ENCODE results near the gene THSD4.

Gene THSD4

DNA sequence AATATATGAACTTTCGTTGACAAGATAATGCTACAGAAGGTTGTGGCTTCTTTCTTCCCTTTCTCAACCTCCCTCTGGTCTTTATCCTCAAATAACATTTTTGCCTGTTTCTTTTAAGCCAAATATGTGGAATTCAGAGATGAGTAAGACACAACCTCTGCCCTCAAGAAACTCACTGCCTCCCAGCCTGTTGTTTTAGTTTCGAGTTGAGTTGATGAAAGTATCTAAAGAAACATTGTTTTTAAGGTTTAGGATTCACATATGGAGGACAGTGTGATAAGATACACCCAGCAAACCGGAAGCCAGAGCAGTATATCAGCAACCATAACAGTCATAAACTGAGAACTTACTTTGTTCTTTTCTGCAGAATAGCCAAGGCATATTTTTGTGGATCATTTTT is 218.6 kb downstream of the THSD4 start:
- DNase-seq: no peak

DNA sequence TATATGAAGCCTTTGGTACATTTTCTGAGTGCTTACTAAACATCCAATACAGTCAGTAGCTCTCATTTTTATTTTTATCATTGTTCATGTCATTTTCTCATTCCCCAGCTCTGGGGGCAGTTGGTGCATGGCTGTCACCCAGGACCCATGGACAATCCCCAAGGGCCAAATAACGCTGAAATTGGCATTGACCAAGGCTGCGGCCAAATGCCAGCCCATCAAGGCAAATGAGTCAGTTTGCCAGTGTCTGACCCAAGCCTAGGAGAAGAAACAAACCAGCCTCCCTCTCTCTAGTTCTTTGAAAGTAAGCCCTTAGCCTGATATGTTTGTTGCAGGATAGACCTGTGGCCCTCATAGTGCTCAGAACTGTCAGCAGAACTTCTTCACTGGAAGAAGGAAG is 219.2 kb downstream of the THSD4 start:
- DNase-seq: no peak

DNA sequence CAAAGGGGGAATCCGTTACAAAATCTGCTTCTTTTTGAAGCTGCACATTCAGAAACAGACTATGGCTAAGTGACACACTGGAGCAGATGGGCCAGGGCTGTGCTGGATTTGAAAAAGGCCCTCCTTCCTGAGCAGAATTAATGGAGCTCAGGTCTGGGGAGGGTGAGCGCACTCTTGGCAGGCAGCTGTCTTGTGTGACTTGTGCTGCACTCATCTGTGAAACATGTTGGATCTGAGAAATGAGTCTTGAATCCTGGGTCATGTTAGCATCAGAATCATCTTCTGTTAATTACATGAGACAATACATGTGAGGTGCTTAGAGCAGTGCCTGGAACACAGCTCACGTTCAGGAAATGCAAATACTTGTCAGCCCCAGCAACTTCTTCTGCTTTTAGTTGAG is 219.6 kb downstream of the THSD4 start:
- DNase-seq: no peak

DNA sequence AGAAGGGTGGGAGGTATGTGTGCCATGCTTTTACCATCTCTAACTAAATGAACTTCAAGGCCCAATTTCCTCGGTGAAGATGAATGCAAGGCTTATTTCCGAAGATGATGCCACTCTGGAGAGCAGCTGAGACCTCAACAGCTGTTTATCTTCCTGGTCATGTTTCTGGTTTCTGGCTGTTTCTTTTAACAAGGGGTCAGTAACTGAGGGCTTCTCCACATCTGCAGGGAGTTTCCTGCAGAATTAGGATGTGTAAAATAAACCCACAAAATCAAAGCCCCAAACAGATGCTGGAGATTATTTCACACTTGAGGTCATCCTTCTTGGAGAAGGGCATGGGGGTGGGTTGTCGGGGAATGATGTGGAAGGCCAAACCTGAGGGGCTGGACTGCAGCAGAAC is 220.3 kb downstream of the THSD4 start:
- no peak for DNase-seq

DNA sequence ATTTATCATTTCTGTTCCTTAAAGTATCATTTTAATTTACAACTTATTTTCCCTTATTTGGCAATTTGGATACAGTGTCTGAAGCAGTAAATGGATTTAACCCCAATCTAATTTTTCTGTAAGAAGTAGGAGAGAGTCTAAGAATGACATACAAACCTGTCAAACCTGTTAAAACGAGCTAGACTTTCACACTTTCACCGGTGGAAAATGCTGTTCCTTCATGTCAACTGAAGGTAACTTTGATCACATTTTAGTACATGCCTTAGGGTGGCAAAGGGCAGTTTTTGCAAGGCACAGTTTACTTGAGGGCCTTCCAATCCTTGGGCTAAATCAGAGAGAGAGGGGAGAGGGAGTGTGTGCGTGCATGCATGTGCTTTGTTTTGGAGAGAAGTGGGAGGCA is 221.4 kb downstream of the THSD4 start:
- DNase-seq: no peak

DNA sequence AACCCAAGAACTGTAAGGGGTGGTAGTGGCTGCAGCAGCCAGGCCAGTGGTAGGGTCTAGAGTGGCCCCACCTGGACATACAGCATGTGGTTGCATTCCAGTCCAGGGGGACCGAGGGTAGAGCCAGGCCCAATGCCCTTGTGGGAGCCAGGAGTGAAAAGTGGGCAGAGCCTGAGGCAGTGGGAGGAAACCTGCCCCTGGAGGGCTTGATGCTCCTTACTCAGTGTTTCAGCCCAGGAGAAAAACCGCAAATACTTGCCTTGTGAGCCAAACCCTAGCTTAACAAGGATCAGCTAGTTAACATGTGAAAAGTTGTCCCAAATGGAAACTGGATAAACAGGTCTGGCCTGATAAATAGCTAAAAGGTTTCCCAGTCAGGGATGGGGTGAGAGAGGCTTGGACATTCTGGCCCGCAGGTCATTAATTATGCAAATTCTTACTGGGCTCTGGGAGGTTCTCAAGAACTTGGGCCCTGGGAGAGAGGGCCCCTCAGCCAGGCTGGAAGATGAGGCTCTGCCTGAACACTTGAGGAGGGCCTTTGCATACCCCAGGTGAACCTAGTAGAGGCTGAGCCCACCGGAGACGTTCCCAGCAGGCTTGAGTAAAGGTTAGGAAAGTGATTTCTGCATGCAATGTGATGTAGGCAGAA is 222.1 kb downstream of the THSD4 start:
- no peak for DNase-seq

DNA sequence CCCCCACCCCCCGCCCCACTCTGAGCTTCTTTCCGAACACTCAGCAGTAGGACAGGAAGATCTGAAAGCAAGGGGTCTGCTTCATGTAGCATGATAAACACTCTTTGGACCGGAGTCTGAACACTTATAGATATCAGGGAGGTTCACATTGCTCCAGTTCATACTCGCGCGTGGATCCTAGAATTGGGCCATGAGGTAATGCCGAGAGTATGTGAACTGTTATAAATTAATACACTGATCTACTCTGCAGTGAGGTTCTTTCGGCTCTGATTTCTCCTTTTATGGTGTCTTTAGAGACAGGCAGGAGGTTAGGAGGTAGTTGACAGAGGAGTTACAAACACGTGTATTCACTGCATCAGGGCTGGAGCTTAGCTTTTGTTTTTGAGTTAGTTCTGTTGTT is 223.0 kb downstream of the THSD4 start:
- no peak for DNase-seq

DNA sequence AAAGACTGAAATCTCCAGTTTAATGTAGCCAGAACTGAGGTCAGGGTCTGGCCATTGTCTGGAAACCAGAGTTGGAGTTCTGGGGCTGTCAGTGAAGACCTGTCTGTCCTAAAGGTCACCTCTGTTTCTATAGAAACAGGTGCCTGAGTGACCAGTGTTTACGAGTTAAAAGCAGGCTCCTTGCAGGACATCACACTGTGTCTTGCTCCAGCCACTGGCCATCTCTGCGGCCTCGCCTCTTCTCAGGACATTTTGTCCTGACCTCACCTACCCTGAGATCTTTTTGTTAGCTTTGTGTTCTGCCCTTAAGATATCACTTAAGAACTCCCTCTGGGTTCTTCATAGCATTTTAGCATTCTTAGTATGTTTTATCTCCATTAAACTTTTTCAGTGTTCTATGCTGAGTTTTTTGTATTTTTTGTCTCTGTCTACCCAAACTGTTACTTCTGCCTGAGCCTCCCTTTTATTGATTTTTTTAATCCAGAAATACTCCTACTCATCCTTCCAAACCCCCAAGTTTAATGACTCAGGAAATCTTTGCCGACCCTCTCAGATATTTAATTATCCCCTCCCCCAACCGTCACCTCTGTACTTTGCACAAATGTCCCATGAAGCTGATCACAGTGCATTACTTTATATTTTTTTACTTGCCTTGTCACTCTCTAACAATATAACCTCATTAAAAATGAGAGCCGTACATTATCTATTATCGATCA is 223.7 kb downstream of the THSD4 start:
- DNase-seq: no peak

DNA sequence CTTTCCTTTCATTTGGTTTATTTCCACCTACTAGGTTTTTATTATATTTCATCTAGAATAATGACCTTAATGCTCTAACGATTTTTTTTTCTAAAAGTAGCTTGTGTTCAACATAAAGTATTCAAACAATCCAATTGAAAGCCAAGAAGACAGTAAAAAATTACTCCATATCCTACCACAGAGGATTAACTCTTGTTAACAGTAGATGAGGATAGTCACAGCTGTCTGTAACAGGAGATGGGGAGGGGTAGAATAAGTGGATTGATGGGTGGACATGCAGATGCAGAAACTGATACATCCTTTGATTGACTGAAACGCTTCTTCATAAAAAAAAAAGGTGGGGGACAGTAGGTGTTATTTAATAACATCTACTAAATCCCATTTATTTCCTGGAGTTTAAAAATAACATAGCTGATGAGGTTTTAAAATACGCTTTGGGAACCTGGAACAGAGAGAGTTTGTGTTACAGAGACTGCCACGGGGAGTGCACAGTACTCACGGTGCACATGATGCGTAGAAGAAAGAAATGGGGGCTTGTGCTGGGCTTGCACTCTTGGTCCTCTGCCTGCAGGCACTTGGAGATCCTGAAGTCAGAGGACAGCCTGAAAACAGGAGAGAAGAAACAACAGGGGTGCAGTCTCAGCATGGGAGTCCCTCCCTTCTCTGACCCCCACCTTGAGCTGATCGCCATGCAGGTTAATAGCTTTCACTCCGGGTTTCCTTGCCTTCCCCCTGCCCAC is 226.7 kb downstream of the THSD4 start:
- DNase-seq: no peak

DNA sequence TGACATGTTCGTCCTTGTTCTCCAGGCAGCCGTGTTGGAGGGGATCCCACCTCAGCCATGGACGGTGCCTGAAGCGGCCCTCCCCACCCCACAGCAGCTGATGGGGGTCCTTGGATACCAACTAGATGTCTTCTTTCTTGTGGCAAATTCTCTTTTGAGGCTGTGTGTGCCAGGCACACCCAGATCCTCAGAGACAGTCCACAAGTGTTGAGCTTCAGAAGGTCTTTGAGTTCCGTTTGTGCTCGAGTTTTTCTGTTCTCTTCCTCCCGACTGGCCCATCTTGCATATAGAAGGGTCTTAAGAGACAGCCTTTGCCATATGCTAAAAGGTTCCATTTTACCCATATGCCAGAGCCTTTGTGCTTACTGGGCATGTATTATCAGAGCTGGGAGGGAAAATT is 227.4 kb downstream of the THSD4 start:
- no peak for DNase-seq

DNA sequence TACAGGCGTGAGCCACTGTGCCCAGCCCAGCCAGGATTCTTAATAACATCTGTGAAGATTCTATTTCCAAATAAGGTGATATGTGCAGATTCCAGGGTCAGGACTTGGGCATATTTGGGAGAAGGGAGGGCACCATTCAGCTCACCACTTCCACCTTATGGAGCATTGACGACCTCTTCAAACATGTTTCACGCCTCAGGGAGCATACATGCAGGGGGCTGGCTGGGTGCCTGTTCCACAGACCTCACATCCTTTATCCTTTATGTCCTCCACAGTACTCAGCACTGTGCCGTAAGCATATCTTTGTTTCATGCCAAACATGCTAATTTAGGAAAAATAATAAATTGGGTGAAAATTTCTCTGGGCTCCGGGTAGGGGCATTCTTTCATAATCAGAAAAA is 229.0 kb downstream of the THSD4 start:
- no peak for DNase-seq

DNA sequence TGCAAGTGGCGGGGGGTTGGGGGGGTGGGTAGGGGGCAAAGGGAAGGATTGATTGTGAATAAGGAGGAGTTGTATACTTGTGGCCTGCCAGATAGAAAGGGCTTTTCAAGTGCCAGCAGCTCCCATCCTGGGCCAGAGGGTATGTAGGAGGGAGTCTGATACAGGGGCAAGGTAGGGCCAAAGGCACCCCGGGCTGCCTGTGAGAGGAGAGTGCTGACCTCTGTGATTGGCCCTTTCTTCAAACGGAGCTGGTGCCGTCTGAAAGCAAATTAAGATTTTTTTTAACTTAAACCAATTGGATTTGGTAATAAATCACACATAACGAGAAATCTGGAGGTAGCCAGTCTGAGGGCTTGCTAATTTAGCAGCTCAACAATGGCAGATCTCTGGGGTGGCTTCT is 229.9 kb downstream of the THSD4 start:
- DNase-seq: no peak

DNA sequence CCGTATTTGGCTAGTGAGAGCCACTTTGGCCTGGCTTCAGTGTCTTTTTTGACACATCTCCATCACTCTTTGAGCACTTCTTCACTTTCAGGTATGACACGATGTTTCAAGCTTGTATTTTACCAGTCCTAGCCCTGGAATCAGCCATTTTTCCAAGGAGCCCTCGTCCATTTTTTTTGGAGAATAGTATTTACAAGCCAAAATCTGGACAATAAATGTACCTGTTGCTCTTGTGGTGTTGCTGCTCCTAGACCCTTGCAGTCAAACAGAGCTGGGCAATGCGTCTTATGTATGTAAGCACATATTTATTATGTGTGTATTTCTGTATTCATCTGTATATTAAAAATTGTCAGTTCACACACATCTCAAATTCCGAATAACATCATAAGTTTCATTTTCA is 231.2 kb downstream of the THSD4 start:
- no peak for DNase-seq

DNA sequence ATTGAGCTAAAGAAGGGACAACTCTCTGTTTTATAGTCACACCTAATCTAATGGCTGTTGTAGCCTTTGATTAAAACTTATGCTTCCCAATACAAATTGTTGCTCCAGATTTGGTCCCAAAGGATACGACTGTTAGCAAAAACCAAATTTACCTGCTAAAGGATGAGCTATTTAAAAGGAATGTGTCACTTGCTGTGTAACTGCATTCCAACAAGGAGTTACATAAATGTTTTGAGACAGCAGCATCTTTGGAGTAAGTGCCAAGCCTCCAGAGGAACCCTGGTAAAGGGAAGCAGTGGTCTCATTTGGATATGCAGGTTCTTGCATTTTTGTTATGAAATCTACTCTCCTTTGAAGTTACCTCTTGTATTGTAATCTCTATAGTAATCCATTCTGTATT is 233.3 kb downstream of the THSD4 start:
- DNase-seq: no peak

DNA sequence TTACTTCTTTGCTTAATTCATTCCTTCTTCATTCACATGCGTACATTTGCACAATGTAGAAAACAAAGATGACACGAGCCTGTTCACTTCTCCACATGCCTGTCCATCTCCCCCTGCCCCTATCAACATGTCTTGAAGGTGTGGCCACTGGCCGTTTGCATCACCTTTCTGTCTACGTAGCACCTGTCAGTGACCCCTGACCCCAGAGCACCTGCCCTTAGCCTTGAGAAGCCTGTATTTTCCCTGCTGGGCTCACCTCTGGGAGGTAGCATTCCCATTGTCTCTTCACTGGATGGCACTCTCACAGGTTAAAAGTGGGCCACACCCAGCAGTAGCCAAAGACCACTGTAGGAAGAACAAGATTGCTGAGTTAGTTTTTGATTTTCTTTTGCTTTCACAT is 234.1 kb downstream of the THSD4 start:
- DNase-seq: no peak

DNA sequence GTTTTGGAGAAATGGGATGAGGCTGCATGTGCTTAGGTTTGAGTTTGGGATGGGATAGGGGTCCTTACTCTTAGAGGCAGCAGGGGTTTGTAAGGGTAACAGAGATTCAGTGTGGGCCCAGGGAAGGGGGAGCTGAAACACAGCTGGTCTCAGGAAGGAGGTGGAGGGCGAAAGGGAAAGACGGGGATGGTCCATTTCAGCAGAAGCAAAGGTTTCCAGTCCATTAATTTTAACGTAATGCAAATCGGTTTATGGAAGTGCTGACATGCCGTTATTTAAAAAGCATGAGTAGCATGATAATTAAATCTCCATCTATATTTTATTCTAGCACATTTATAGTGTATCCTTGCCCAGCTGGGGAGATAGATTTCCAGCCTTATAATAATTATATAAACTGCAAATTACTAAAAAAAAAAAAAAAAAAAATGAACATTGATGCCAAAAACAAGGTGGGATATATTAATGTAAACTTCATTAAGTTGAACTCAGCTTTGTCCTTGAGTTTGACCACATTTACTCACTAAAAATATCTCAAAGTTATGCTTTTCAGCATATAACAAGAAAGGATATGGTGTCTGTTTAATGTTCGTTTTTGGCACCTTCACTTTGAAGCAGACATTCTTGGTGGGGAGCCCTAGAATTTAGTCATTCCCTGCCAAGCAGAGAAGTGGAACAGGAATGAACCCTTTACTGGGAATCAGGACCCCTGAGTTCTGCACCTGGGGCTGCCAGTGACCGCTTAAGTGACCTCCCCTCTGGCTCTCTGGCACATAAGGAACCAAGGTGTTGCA is 234.7 kb downstream of the THSD4 start:
- DNase-seq: no peak

DNA sequence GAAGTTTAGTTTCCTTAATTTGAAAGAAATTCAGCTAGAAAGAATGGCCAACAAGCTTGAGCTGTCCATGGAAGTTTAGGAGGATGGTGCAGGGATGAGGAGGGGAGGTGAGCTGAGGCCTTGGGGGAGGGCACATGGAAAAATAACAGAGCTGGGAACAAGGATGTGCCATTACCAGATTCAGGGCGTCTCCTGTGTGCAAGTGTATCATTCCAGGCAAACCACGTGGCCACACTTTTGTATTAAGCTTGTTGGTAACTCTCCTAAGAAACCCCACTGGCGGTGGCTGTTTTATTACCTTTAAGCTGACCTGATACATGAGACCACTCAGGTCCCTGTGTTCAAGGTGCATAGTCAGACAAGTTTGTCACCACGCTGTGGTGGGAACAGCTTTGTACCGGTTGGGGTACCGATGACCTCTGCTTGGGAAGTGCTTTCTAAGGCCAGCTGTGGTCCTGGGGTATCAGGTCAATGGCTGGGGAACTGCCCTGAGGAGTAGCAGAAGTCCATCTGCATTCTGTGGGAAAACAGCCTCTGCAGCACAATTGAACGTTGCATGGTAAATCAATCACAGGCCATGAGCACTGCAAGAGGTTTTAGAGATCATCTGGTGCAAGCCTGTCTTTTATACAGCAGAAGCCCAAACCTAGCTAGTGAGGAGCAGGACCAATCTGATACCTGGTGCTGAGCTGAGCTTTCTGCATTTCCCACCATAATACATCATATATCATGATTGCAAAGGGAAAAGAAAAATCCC is 235.5 kb downstream of the THSD4 start:
- DNase-seq: no peak

DNA sequence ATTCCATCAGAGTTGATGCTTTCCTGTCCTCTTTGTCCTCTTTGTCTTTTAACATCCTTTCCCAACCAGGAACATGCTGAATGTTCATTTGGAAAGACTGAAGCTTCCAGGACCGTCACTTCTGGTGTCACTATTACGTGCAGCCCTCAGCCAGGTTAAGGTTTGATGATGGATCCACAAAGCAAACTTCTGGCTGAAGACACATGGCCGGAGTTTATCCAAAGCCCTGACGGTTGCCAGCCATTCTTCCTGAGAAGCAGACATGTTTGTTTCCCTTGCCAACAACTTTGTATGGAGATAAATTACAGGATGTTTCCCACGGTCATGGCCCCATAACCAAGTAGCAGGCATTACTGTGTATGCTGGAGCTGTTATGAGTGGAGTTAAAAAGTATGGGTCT is 236.9 kb downstream of the THSD4 start:
- DNase-seq: no peak

DNA sequence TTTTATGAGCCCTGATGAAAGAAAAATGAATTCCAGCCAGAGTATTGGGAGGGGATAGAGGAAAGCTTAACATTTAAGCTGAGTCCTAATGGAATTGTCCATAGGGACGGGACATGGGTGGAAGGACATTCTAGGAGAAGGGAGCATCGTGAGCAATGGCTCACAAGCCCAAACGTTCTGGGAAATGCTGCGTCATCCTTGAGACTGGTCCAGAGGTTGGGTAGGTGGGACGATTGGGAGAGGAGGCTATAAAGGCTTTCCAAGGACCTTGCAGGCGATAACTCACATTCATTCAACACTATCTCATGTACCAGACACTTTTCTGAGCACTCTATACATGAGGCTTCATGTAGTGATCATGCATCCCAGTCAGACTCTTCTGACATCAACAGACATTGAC is 237.5 kb downstream of the THSD4 start:
- DNase-seq: no peak

DNA sequence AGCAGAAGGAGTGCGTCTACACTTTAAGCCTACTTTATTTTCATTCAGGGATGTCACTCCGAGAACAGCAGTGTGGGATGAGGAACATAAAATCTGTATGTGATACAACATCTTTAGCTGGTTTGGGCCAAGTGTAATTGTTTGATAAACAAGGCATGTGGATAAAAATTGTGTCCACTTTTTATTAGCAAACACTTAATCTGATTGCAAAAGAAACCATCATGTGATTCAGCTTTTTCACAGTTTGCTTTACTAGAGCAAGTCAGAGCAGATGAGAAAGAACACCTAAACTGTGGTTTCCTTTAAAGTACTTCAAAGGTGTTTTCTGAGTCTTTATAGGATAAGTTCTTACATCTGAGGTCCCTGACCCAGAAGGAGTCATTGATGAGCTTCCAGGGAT is 237.9 kb downstream of the THSD4 start:
- no peak for DNase-seq

DNA sequence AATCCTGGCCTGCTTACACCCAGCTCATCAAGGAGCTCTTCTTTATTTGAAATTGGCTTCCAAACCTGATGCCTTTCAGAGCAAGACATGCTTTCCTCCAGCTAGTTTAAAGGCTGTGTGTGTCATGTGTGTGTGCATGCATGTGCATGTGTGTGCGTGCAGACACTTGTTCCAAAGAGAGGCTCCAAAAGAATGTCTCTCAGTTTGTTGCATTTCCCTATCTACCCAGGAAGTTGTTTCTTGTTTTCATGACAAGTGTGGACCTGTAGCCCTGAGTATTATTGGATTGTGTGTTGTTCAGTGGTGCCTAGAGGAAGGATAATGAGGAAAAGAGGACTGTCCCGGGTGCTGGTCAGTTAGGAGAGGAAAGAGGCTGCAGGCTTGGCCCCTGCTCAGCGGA is 240.0 kb downstream of the THSD4 start:
- no peak for DNase-seq

DNA sequence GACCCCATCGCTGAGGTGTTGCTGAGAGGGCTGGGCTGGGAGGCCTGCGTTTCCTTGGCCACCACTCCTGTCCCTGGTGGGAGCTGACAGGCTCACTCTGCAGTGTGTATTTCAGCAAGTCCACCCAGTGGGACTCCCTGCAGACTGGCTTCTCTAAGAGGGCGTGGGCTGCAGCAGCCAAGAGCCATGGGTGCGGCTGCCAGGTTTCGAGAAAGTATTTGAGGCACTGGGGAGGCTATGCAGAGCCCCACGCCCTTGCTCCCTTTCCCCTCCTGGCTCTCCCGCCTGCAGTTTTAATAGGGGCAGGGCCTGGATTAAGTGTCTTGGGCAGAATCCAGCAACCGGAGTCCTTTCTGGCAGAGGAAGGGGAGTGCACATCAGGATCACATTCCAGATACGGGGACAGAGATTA is 242.1 kb downstream of the THSD4 start:
- DNase-seq: no peak

DNA sequence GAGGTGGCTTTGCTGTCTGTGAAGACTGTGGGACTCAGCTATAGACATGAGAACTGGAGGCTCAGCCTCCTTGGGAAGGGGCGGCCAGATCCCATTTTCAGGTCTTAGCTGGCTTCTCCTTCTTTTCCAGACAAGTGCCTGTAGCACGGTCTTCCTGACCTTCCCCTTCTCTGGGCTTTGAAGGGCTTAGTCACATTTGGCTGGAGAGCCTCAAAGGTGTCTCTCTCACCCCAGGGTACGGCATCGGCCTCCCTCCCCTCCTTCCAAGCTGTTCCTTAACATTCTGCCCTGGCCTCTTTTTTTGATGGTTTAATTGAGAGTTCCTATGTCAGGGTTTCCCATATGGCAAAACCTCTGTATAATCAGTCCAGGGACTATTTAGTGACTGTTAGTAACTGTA is 242.7 kb downstream of the THSD4 start:
- no peak for DNase-seq

Measured in T-helper 9 cell (primary cell).